ENCODE measurements around the gene OR2T27.

- TF ChIP-seq SPI1 (IDR thresholded peaks at IDR 0.05; ENCODE audit: borderline replicate concordance, low read depth) = no peak
- TF ChIP-seq POLR2AphosphoS5 (IDR thresholded peaks at IDR 0.05; ENCODE audit: low read depth) = no peak
- TF ChIP-seq, protein P1, sequence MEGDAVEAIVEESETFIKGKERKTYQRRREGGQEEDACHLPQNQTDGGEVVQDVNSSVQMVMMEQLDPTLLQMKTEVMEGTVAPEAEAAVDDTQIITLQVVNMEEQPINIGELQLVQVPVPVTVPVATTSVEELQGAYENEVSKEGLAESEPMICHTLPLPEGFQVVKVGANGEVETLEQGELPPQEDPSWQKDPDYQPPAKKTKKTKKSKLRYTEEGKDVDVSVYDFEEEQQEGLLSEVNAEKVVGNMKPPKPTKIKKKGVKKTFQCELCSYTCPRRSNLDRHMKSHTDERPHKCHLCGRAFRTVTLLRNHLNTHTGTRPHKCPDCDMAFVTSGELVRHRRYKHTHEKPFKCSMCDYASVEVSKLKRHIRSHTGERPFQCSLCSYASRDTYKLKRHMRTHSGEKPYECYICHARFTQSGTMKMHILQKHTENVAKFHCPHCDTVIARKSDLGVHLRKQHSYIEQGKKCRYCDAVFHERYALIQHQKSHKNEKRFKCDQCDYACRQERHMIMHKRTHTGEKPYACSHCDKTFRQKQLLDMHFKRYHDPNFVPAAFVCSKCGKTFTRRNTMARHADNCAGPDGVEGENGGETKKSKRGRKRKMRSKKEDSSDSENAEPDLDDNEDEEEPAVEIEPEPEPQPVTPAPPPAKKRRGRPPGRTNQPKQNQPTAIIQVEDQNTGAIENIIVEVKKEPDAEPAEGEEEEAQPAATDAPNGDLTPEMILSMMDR (IDR thresholded peaks at IDR 0.05; ENCODE audit: insufficient read depth, low read length) = no peak
- no peak for TF ChIP-seq GABPA (IDR thresholded peaks at IDR 0.05; ENCODE audit: low read depth)
Measured at GRCh38 chr1:248704606-248705005, 49.3 kb upstream of the OR2T27 start.
